ENCODE results near the gene GLDN. TPM values are rescaled to one million over a fixed set of nuclear protein-coding genes. Genes with fewer than 3 reads are reported as not detected.

The GLDN gene
- total and polyA plus RNA-seq, 2 of the 8 experiments (the other 6 are each of a cell fraction or from before 2014, with no cell fraction given), result 0.24 to 0.50 TPM

GRCh38 chr15:51379390-51379789 is 37.9 kb downstream of the GLDN start (continued):
- TF ChIP-seq HDAC2 (IDR thresholded peaks at IDR 0.05; ENCODE audit: borderline replicate concordance in 1 of 2, low read depth in 2 of 2, low read length in 2 of 2) (no peak), CTBP2 (IDR thresholded peaks at IDR 0.05; ENCODE audit: borderline replicate concordance, insufficient read depth, insufficient read length, low read length) (no peak), POLR2AphosphoS5 (IDR thresholded peaks at IDR 0.05; ENCODE audit: low read depth, low read length) (no peak), RNF2 (IDR thresholded peaks at IDR 0.05; ENCODE audit: borderline replicate concordance, low read depth, low read length, missing control alignments, poor library complexity, severe bottlenecking) (no peak), PHF8 (conservative IDR thresholded peaks at IDR 0.05; ENCODE audit: low read depth, low read length) (no peak), CBX8 (IDR thresholded peaks at IDR 0.05; ENCODE audit: borderline replicate concordance, low read depth, low read length) (no peak), HDAC6 (IDR thresholded peaks at IDR 0.05; ENCODE audit: low read depth, low read length) (no peak), ATF3 (IDR thresholded peaks at IDR 0.05; ENCODE audit: insufficient read depth, low read depth, low read length) (no peak)
